Measurements from ENCODE around the gene CASK. TPM values are rescaled to one million over a fixed set of nuclear protein-coding genes. Genes with fewer than 3 reads are reported as not detected.

CASK gene
- total and polyA plus RNA-seq, 4 donors = 3.6 to 14.8 (median 6.2) TPM

GRCh38 chrX:41703574-41704029, 219.8 kb downstream of the CASK start:
- H3K4me3 ChIP-seq (ENCODE audit: low read depth in 1 of 3, low read length in 3 of 3) = no peak overlapping the region
- H3K27ac ChIP-seq (ENCODE audit: low read depth in 1 of 2, low read length in 2 of 2) = no peak overlapping the region
- no peak overlapping the region for H3K9ac ChIP-seq (ENCODE audit: low read depth in 1 of 2, low read length in 2 of 2)
- no peak for TF ChIP-seq NR2F2 (IDR thresholded peaks at IDR 0.05)
- TF ChIP-seq RXRA (IDR thresholded peaks at IDR 0.05) = no peak
- TF ChIP-seq GABPA (IDR thresholded peaks at IDR 0.05 in 1 of 2, conservative IDR thresholded peaks at IDR 0.05 in 1 of 2) = no peak
- TF ChIP-seq ZBTB33 (IDR thresholded peaks at IDR 0.05) = no peak
- TF ChIP-seq JUND (IDR thresholded peaks at IDR 0.05) = no peak
- no peak for TF ChIP-seq FOXA2 (IDR thresholded peaks at IDR 0.05)
- no peak for TF ChIP-seq ATF3 (IDR thresholded peaks at IDR 0.05)
- TF ChIP-seq REST (IDR thresholded peaks at IDR 0.05) = no peak
- TF ChIP-seq EGR1 (IDR thresholded peaks at IDR 0.05; ENCODE audit: low read depth in 2 of 2) = no peak
- no peak for TF ChIP-seq HNF4A (conservative IDR thresholded peaks at IDR 0.05)
- TF ChIP-seq FOXA1 (IDR thresholded peaks at IDR 0.05) = no peak
- no peak for TF ChIP-seq YY1 (IDR thresholded peaks at IDR 0.05)
- TF ChIP-seq CTCF (IDR thresholded peaks at IDR 0.05; ENCODE audit: low read depth, low read length, missing input control) = no peak
- TF ChIP-seq HNF4G (IDR thresholded peaks at IDR 0.05) = no peak
- TF ChIP-seq MAX (IDR thresholded peaks at IDR 0.05) = no peak
- no peak for TF ChIP-seq RAD21 (IDR thresholded peaks at IDR 0.05)
- no peaks in the 10 kb centered on the region for H3K27me3 ChIP-seq (ENCODE audit: control insufficient read depth in 4 of 4, insufficient read depth in 4 of 4, low read length in 3 of 4)
- no peaks in the 10 kb centered on the region for H3K9me3 ChIP-seq (ENCODE audit: control insufficient read depth in 4 of 4, low read length in 3 of 4)
- DNase-seq (ENCODE audit: low spot score) = no peak
- no peaks in the 10 kb centered on the region for H3K36me3 ChIP-seq (ENCODE audit: control insufficient read depth in 4 of 4, insufficient read depth in 3 of 4, low read depth in 1 of 4, low read length in 3 of 4)
- no peaks in the 10 kb centered on the region for H3K4me1 ChIP-seq (ENCODE audit: control insufficient read depth in 4 of 4, insufficient read depth in 4 of 4, low read length in 3 of 4)

GRCh38 chrX:41695426-41695825, 227.9 kb downstream of the CASK start:
- WGBS = 95% methylated on average over 7 of the region's 7 CpGs
- DNase-seq (ENCODE audit: low spot score) = no peak
- peaks cover 0 to 1% (median 0%) of the 10 kb centered on the region in 4 donors for H3K4me1 ChIP-seq (ENCODE audit: control insufficient read depth in 4 of 4, insufficient read depth in 4 of 4, low read length in 3 of 4)
- no peak overlapping the region for H3K27ac ChIP-seq (ENCODE audit: low read depth in 1 of 2, low read length in 2 of 2)
- H3K27me3 ChIP-seq (ENCODE audit: control insufficient read depth in 4 of 4, insufficient read depth in 4 of 4, low read length in 3 of 4) = no peaks in the 10 kb centered on the region
- no peak overlapping the region for H3K9ac ChIP-seq (ENCODE audit: low read depth in 1 of 2, low read length in 2 of 2)
- no peaks in the 10 kb centered on the region for H3K36me3 ChIP-seq (ENCODE audit: control insufficient read depth in 4 of 4, insufficient read depth in 3 of 4, low read depth in 1 of 4, low read length in 3 of 4)
- H3K9me3 ChIP-seq (ENCODE audit: control insufficient read depth in 4 of 4, low read length in 3 of 4) = no peaks in the 10 kb centered on the region
- no peak overlapping the region for H3K4me3 ChIP-seq (ENCODE audit: low read depth in 1 of 3, low read length in 3 of 3)
- TF ChIP-seq ZBTB33 (IDR thresholded peaks at IDR 0.05) (no peak), MAX (IDR thresholded peaks at IDR 0.05) (no peak), EGR1 (IDR thresholded peaks at IDR 0.05; ENCODE audit: low read depth in 2 of 2) (no peak), HNF4A (conservative IDR thresholded peaks at IDR 0.05) (no peak), CTCF (IDR thresholded peaks at IDR 0.05; ENCODE audit: low read depth, low read length, missing input control) (no peak), FOXA1 (IDR thresholded peaks at IDR 0.05) (no peak), FOXA2 (IDR thresholded peaks at IDR 0.05) (no peak), TAF1 (conservative IDR thresholded peaks at IDR 0.05) (no peak), GABPA (IDR thresholded peaks at IDR 0.05 in 1 of 2, conservative IDR thresholded peaks at IDR 0.05 in 1 of 2) (no peak), SP1 (IDR thresholded peaks at IDR 0.05) (no peak)
